Posterior vena cava (tissue), 2 donors: ENCODE results near the gene VEPH1. TPM values are rescaled to one million over a fixed set of nuclear protein-coding genes. Genes with fewer than 3 reads are reported as not detected.

ENCODE experiments used
- DNase-seq: peaks from one replicate; pipeline ENCODE4 v3.0.0-alpha.2; 2020; ENCODE audit warnings: low spot score
- intact Hi-C, 2 donors: fragments of 100-400 bp; cut with DNase I; formaldehyde crosslinking; loops; one replicate each; pipeline versions ENCODE4 v1.14.1 to v1.14.2; 2022 to 2023
- total RNA-seq, 2 donors: library from RNA; stranded (reverse); fragmentation: NEBNext Ultra II Directional; extraction: Animal tissue kit (Norgen Biotek cat#: 25700); gene quantifications; one replicate each; pipeline ENCODE4 v1.2.1, GENCODE V29; 2021
- donor health status: DM: yes; HTN: yes; CAD: no.
- donor health status: DM: yes; HTN: yes; CAD: no.

The VEPH1 gene
- total RNA-seq, 2 donors from 2014 or later = 0.24 to 1.7 TPM

DNA sequence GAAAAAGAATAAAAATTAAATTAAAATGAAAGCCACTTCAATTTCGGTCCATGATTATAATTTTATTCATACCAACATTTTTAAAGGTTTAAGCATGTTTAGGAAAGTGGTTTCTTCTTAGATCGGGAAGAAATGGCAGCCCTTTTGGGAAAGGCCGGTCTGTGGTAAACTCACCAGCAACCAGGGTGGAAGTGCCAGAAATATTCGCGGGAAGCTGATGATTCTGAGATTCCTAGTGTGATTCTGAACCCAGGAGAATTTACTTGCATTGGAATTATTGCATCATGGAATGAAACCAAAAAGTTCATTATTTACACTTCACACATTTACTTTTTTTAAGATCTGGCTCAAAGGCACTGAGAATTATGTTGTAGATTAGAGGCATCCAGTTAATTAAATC, 246.1 kb downstream of the VEPH1 start:
- no peak for DNase-seq
- intact Hi-C loops = no loop called here

DNA sequence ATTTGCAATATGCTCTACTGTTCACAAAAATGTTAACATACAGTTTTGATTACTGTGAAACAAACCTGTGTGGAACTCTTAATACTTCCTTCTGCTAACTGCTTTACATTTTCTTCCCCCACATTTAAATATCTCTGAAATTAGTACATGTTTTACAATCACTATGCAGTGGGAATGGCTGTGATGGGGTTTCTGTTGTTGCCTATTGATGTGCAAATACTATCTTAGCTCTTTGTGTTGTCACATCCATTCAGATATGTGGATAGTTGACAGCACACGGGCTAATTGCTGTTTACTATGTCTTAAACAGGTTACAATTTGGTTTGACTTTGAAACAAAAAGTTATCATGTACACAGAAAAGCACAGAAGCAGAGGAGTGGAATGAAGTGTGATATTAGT, 247.4 kb downstream of the VEPH1 start:
- no peak for DNase-seq
- intact Hi-C loops = no loop called here

DNA sequence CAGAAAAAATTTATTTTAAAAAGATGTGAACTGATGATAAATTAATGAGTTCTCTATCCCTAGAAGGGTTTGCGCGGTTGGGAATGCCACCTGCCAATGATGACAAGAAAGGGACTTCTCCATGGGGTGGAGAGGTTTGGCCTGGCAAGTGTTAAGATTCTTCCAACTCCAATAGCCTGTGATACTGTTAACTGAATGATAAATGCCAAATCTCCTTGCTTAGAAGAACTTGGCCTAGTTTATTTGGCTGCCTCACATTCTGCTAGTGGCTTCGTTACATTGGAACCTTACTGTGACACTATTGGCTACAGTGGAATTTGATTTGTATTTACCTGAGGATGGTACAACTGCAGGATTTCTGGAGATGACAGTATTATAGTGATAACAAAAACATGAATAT, 251.5 kb downstream of the VEPH1 start:
- DNase-seq = no peak
- intact Hi-C loops = no loop called here

DNA sequence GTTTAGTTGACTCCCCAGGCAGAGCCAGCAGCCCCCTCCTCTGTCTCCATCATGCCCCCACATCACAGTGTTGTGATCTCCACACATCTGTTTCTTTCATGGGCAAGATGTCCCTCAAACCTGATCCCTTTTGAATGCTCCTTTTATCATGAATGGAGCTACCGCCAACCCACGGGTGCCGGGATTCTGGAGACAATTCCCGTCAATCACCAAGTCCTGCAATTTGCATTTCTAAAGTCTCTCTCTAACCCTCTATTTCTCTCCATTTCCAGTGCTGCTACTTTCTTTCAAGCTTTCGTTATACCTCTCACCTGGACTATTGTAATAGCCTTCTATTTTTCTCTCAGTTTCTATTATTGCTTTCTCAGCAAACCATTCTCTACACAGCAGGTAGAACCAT, 253.6 kb downstream of the VEPH1 start:
- DNase-seq = no peak
- intact Hi-C loops = no loop called here

DNA sequence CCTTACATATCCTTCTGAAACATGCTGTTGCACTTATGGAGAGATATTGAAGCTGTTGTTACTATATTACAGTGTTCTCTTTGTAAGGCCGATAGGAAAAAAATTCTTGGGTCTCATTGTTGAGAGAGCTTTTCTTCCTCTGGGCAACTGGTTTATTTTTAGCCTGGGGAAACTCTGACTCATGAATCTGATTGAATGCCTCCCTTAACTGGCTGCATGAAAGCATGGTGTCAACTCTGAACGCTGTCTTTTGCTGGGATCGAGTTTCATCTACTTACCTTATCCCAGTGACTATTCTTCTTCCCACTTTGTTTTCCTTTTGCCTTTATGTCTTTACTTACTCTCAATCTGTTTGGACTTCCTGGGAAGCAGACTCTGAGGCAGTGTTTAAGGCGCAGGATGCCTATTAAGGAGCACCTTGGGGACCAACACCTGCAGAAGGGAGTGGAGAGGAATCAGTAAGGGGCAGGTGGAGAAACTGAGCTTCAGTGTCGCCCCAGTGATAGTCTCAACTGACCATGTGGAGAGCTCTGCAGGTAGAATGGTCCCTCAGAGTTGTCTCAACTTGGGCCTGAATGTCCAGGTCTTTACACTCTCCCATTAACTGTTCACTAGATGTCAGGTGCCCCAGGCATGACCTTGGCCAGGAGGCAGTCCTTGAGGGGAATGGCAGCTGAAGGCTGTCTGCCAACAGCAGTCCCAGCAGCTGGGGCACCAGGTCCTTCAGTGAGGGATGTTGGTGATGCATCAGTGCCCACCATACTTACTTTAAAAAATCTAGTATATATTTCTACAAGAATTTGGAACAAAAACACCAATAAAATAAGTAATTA, 254.4 kb downstream of the VEPH1 start:
- intact Hi-C loops = no loop called here

DNA sequence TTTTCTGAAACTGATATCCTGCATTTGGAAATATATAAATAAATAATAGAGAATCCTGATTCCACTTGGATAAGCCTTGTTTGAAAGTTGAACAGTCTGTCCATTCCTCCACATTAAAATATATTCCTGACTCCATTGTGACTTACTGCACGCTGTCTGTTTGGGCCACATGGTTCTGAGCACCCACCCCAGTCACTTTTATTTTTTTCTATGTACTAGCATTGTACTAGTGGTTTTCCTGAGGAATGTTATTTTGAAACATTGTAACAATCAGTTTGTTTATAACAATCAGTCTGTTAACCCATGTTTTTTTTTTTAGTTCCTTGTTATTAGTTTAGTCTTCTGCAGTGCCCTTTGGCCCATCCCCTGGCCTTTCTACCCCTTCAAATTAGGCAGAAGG, 255.8 kb downstream of the VEPH1 start:
- intact Hi-C loops = no loop called here
- DNase-seq = no peak

More for the DNA sequence above, 254.4 kb downstream of the VEPH1 start:
- no peak for DNase-seq

DNA sequence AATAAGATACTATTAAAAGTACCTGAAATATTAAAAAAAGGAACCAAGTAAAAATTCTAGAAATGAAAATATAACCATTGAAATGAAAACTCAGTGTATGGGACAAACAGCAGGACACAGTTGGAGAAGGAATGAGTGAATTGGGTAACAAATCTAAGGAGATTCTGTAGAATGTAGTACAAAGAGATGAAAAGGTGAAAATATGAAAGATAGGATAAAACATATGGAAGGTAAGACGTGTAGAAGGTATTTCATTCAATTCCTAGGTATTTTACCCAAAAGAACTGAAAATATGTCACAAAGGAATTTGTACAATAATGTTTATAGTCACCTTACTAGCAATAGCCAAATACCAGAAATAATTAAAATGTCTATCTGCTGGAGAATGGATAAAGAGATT, 260.4 kb downstream of the VEPH1 start:
- DNase-seq = no peak
- intact Hi-C loops = no loop called here

- DNase-seq = no peak
- intact Hi-C loops = no loop called here
Measured at GRCh38 chr3:157241599-157241998, 261.6 kb downstream of the VEPH1 start.

GRCh38 chr3:157240408-157240807, 262.8 kb downstream of the VEPH1 start:
- intact Hi-C loops = no loop called here
- no peak for DNase-seq

DNA sequence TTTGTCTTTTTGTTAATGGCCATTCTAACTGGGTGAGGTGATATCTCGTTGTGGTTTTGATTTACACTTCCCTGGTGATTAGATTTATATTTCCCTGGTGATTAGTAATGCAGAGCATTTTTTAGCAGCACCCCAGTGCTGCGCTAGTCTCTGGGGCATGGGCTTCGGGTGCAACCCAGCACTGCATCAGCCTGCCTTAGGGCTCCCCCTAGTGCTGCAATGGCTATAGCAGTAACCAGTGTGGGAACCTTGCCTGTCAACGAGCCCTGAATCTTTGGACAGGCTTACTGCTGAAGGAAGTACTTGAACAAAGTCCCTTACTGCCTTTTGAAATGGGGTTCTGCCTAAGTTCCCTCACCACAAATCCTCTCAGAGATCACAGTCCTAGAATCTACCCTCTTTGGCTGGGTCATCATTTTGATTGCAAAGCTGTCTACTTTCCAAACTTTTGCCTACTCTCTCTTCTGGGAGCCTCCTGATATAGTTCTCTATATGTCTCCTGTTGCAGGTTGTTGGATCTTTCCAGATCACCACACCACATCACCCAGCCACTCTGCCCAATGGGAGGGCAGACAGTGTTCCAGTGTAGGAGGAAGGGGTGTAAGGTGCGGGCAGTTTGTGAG, 264.0 kb downstream of the VEPH1 start:
- intact Hi-C loops = no loop called here

DNA sequence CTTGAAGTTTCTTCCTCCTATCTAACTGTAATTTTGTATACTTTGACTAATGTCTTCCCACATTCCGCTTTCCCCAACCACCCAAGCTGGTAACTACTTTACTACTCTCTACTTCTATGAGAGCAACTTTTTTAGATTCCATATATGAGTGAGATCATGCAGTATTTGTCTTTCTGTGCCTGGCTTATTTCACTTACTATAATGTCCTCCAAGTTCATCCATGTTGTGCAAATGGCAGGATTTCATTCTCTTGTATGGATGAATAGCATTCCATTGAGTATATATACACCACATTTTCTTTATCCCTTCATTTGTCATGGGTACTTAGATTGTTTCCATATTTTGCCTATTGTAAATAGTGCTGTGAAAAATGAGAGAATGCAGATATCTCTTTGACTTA, 264.8 kb downstream of the VEPH1 start:
- DNase-seq = no peak
- intact Hi-C loops = no loop called here

More for the DNA sequence above, 264.0 kb downstream of the VEPH1 start:
- no peak for DNase-seq

DNA sequence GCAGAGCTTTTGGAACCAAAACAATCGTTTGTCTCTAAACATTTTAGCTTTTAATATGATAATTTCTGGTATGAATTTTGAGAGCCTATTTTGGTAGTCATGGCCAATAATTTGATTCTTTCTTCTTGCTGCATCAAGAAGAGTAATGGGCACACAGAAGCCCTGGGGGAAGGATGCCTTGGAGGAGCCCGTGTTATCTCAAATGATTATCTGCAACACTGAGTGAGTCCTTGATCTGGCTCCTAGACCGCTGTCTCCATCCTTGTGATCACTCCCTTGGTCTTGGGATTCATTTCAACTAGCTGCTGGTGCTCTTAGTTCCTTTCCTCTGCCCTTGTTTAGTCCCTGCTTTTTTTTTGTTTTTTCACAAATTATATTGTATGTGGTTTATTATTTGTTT, 265.3 kb downstream of the VEPH1 start:
- intact Hi-C loops = no loop called here
- DNase-seq = no peak

GRCh38 chr3:157235291-157235690, 267.9 kb downstream of the VEPH1 start:
- intact Hi-C loops = no loop called here
- no peak for DNase-seq

DNA sequence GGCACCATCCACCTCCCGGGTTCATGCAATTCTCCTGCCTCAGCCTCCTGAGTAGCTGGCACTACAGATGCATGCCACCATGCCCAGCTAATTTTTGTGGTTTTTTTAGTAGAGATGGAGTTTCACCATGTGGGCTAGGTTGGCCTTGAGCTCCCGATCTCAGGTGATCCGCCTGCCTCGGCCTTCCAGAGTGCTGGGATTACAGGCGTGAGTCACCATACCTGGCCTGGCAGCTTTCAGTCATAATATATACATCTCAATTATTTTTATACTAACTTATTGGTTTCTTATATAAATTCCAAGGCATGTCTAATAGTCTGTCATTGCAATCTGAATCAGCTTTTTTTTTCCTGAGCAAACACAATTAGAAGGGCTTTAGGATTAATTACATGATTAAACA, 269.3 kb downstream of the VEPH1 start:
- DNase-seq = no peak
- intact Hi-C loops = no loop called here

GRCh38 chr3:157232141-157232540, 271.1 kb downstream of the VEPH1 start:
- DNase-seq = no peak
- intact Hi-C loops = no loop called here

DNA sequence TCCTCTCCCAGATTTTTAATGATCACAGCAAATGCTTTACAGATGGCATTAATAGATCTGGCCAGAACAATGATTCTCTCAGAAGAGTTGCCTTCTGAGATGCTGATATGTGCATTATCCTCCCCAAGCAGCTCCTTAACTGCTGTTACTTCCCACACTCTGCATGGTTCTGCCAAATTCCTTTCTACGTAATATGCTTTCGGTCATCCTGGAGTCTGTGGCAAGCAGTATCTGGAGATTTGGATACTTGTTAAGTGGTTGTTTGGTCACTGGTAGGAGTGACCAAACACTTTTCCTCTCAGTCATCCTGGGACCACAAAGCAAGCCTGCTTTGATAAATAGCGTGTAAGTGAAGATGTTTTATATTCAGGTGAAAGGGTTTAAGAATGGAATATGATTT, 272.1 kb downstream of the VEPH1 start:
- no peak for DNase-seq
- intact Hi-C loops = no loop called here

- DNase-seq = no peak
- intact Hi-C loops = no loop called here
Measured at GRCh38 chr3:157226173-157226847, 276.9 kb downstream of the VEPH1 start.

DNA sequence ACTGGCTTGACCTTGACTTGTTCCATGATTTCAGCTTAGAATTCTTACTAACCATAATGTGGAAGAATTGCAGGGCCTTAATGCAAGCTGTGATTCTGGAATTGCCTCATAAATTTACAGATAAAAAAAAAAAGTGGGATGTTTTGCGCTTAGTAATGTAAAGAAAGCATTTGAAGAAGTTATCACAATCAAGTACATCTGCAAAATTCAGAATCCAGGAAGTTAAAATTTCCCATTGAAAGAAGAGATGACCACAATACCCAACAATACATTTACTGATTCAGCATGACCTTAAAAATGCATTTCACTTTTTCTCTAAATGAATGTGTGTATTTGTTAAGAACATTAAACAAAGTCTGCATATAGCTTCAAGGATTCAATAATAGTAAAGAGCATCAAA, 278.2 kb downstream of the VEPH1 start:
- DNase-seq = no peak
- intact Hi-C loops = no loop called here

DNA sequence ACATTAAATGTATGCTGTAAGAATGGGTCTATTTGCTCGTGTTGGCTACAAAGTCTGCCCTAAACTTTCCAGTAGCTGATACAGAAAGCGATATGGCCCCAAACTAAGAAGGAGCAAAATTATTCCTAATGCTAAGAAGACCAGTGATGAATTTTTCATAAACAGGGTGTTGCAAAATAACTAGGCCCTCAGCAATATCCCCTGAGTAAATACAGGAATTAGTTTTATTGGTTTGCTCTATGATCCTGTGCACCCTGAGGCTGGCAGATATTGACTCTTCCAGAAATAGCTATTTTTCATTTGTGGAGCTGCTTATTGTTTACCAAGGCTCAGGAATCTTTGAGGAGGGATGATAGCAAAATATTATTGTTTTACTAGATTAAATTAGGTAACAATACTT, 282.3 kb downstream of the VEPH1 start:
- intact Hi-C loops = no loop called here
- no peak for DNase-seq

- no peak for DNase-seq
- intact Hi-C loops = no loop called here
Measured at GRCh38 chr3:157220211-157220610, 283.0 kb downstream of the VEPH1 start.
